Measurements from ENCODE around the gene AGPAT3. TPM values are rescaled to one million over a fixed set of nuclear protein-coding genes. Genes with fewer than 3 reads are reported as not detected.
A peak's percentile ranks its signal among the peaks of the same experiment; 100 is the strongest.
"Not testable (repeated sequence)": the region's sequence is repeated elsewhere in the genome, so short reads cannot be mapped to it uniquely, and the experiment has no call there.

AGPAT3 gene, protein sequence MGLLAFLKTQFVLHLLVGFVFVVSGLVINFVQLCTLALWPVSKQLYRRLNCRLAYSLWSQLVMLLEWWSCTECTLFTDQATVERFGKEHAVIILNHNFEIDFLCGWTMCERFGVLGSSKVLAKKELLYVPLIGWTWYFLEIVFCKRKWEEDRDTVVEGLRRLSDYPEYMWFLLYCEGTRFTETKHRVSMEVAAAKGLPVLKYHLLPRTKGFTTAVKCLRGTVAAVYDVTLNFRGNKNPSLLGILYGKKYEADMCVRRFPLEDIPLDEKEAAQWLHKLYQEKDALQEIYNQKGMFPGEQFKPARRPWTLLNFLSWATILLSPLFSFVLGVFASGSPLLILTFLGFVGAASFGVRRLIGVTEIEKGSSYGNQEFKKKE
- total RNA-seq (2014; rRNA removed; shearing (Covaris generic)) = 39.3 and 43.3 TPM in 2 replicates

DNA sequence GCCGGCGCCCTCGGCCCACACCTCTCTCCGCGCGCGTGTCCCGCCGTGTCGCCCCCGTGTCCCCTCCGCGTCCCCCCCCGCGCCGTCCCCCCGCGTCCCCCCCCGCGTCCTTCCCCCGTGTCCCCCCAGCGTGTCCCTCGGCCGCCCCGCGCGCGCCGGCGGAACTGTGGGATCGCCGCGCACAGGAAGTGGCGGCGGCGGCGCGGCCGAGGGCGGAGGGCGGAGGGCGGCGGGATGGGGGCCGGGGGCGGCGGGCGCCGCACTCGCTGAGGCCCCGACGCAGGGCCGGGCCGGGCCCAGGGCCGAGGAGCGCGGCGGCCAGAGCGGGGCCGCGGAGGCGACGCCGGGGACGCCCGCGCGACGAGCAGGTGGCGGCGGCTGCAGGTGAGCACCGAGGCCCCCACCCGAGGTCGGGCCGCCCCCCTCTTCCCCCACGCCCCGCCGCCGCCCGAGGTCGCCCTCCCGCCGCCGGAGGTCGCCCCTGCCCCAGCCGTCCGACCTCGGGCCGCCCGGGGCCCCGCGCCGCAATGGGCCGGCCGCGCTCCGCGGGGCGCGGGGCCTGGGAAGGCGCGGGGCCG is at the start of gene AGPAT3:
Gene AGPAT3, plus strand, starts transcription at position 262 of the 578 bp plus-strand sequence. CDS start 94,459 bp downstream, outside the sequence.
- peak; percentile 44 for DNase-seq (ENCODE audit: low read depth)

DNA sequence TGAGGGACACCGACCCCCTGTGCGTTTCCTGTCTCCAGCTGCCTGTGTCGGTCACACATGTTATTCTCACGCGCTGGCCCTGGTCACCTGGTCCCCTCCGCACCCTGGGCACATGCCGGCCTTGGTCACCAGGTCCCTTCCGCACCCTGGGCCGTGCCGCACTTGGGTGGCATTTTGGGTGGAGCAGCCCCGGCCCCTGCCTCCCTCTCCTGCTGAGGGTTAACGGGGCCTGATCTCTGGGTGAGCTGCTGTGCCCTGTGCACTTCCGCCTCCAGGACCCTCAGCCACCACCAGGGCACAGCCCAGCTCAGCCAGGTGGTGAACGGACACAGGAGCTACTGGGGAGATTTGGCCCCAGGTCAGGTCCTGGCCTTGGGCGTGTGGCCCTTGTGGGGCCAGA is 49.0 kb upstream of the AGPAT3 start:
- no peak for DNase-seq (ENCODE audit: low read depth)

DNA sequence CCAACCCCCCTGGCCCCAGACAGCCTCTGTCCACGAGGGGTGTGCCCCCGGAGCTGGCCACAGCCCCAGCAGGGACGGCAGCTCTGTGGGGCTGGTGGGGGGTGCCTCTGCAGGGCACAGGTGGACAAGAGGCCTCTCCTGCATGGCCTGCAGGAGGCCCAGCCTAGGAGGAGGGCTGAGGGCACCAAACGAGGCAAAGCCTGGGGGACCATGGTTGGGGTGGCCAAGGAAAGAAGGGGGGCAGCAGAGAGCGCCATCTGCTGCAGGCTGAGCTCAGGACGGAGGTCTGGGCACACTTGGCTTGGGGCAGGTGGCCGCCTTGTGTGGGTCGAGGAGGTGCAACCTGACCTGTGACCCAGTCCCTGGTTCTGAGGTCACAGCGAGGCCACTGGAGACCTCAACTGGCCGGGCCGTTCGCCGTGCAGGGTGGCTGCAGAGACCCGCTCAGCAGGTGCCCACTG is 48.4 kb upstream of the AGPAT3 start:
- DNase-seq (ENCODE audit: low read depth) = no peak

DNA sequence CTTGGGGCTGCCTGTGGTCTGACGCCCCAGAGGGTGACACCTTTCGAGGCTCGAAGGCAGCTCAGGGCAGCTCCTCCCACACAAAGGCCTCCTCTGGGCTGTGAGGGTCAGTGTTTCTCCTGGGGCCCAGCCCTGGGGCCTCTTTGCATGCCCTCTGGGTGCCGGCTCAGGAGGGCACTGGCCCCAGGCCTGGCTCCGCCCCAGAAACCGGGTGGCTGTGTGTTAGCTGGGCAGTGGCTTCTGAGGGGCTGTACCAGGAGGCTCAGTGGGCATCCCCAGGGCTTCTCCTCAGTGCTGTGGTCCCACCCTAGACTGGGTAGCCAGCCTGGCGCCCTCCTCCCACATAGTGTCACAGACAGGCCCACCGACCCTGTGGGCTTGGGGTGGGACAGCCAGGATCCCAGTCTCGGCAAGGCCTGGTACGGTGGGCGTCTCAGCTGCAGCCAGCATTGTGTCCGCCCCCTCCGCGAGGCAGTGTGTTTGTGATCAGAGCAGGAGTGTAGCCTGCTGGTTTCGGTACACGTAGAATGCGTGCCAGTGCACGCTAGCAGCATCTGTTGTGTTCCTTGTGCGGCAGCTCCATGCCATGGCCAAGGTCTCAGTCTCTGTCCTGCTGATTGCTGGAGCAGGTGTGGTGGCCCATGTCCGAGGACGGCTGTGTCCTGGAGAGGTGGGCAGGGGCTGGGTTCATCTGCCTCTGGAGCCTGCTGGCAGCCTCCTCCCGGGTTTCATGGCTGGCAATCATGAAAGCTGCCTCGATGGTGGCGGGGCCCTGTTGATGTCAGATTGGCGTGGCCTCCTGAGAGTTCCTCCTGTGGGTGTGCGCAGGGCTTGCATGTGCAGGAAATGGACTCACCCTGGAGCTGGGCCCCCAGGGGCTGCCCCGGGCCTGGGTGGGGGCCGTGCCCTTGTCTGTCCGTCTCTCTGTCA is 47.6 kb upstream of the AGPAT3 start:
- DNase-seq (ENCODE audit: low read depth) = no peak

DNA sequence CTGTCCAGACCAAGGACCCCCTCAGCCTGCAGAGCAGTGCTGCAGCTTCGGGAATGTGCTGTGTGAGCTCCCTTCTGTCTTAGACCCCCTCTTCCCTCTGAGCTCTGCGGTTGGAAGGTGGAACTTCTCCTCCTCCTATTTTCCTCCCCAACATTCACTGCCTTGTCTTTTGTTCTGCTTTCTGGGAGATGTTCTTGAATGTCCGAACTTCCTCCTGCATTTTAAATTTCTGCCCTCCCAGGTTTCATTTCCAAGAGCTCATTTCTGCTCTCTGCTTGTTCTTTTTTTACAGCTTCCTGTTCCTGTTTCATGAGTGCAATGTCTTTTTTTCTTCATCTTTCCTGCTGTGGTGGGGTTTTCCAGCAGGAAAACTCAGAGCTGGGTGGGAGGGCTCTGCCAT is 46.3 kb upstream of the AGPAT3 start:
- no peak for DNase-seq (ENCODE audit: low read depth)

DNA sequence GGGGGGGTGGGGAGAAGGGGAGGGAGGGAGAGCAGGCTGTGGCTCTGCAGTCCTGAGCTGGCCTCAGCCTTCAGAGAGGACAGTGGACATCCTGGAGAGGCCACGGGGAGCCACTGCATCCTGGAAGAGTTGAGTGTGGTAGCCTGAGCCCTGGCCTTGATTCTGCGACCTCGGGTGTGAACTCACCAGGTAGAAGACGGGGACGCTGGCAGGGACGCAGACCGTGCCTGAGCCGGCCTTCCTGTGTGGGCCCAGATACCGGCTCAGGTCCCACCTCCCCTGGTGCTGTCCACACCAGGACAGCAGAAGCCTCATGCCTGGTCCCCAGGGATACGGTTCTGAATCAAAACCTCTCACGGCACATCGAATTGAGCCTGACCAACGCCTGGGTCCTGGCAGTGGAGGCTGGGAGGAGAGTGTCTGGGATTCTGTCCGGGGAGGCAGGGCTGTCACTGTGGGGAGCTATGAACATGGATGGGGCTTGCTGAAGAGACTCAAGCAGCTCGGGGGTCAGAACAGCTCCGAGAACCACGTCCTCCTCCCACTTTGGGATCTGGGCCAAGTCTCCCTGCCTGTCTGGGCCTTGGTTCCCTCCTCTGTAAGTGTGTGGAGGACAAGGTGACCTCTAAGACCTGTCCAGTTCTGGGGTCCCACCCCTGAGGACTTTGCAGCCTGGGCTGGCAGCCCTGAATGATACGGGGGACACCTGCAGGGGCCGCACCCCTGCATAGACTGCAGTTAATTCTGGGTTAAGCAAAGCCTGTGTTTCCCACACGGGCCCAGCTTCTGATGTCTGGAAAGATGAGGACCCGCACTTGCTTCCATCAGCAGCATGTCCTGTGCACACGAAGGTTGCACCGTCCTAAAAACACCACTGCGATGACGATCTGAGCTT is 45.3 kb upstream of the AGPAT3 start:
- DNase-seq (ENCODE audit: low read depth) = no peak

DNA sequence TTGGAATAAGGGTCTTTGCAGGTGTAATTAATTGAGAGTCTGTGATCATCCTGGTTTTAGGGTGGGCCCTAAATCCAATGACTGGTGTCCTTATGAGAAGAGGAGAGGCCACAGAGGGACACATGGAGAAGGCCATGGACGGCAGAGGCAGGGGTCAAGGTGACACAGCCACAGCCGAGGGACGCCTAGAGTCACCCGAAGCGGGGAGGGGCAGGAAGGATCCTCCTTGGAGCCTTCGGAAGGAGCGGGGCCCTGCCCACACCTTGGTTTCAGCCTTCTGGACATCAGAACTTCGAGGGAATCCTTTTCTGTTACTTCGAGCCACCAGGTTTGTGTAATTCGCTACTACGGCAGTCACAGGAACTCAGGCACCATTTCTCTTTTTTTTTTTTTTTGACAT is 44.6 kb upstream of the AGPAT3 start:
- no peak for DNase-seq (ENCODE audit: low read depth)

DNA sequence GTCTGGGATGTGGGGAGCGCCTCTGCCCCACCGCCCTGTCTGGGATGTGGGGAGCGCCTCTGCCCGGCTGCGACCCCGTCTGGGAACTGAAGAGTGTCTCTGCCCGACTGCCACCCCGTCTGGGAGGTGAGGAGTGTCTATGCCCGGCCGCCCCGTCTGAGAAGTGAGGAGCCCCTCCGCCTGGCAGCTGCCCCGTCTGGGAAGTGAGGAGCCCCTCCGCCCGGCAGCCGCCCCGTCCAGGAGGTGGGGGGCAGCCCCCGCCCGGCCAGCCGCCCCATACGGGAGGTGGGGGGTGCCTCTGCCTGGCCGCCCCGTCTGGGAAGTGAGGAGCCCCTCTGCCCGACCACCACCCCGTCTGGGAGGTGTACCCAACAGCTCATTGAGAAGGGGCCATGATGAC is 42.9 kb upstream of the AGPAT3 start:
- not testable (repeated sequence) for DNase-seq (ENCODE audit: low read depth)

DNA sequence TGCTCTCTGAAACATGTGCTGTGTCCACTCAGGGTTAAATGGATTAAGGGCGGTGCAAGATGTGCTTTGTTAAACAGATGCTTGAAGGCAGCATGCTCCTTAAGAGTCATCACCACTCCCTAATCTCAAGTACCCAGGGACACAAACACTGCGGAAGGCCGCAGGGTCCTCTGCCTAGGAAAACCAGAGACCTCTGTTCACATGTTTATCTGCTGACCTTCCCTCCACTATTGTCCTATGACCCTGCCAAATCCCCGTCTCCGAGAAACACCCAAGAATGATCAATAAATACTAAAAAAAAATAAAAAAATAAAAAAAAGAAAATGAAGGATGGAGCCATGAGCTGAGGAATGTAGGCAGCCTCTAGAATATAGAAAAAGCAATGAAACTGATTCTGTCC is 42.3 kb upstream of the AGPAT3 start:
- not testable (repeated sequence) for DNase-seq (ENCODE audit: low read depth)

DNA sequence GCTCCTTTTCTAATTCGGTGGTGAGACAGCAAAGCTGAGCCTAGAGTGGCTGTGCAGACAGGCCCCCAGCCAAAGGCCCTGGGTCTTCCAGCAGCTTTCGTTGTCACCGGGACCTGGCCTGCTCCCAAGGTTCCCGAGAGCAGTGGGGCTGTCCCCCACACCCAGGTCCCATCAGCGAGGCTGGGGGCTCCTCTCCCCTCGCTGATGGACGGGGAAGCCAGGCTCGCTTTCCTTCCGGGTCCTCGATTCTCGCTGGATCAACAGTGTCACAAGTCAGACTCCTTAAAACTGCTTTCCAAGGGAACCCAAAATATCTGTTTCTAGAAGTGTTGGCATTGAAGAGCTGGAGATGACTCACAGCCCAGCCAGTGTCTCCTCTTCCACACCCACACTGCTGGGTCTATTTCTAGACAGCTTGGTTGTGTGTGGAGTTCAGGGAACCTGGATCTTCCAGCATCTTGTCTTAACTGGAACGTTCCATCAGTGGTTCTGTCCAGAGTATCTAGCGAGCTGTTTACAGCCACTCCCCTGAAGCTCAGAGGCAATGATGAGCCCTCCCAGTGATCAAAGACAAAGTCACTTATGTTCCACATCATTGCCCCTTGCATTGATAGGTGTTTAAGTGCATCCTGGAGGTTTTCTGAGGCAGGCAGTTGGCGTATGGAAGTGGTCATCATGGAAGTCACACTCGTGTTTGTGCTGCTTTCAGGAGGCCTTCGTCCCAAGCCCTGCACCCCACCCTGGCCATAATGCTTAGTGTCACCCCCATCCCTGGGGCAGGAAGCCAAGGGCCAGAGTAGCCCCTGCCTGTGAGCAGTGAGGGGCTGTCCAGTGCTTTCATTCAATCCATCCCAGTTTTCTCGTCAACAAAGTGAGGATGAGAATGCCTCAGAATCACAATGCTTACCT is 40.4 kb upstream of the AGPAT3 start:
- DNase-seq (ENCODE audit: low read depth) = peak; percentile 41

DNA sequence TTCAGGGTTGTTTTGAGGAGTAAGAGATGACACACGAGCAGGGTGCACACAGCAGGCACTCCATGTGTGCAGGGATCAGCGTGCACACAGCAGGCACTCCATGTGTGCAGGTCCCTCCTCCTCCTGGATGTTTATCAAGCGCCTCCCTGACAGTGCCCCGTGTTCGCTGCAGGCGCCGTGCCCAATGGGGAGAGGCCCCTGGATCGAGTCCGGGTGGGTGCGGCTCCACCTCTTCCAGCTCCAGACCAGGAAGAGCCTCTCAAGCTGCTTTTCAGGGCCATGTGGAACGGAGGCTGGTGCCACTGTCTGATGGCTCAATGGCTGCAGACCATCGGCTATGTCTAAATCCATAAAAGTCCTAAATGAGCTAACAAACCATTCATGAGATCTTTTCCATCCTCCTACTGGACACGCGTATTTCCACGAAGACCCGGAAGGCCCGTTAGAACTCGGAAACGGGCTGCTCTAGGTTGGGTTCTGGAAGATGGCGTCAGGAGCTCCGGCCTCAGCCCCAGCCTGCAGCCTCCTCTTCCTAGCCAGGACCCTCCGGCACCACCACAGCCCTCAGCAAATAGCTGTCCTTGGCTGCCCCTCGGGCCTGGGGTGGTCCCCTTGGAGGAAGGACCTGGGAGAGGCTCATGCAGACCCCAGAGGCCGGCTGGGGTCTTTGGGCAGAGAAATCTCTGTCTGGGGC is 39.6 kb upstream of the AGPAT3 start:
- DNase-seq (ENCODE audit: low read depth) = no peak

DNA sequence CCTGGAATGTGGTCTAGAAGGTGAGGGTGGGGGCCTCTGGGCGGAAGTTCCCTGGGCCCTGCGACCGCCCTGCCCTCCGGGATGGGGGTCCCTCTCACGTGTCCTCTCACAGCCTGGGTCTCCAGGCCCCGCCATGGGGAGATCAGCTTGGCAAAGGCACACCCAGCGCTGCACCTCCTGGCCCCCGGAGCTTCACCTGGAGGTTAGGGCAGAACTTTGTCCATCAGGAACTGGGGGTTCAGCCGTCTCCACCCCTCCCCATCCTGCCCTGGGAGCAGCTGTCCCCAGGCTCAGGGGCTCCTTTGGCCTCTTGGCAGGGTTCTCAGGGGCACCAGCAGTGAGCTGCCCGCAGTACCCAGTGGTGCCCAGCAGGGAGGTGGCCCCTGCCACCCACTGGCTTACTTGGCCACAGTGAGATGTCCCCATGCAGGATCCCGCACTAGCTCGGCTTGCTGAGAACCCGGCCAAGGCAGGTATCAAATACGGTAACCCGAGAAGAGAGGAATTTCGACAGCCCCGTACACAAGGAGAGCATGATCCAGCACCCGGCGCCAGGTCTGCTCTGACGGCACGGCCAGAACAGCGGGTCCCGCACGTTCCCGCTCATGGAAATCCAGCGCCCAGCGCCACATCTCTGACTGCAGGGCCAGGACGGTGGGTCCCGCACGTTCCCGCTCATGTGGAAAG is 38.9 kb upstream of the AGPAT3 start:
- DNase-seq (ENCODE audit: low read depth) = no peak

DNA sequence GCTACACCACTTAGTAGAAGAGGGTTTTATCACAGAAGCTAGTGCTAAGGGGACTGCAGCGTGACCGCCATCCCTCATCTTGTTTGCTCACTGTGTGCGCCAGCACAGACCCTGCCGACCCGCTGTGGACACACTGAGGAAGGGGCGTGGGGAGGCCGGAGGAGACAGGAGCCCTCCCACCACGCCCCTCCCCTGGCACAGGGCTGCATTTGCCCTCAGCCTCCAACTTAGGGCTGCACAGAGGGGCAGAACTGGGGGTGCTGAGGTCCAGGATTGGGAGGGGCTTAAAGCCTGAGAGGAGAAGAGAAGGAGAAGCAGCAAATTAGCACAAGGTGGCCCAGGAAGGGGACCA is 38.4 kb upstream of the AGPAT3 start:
- DNase-seq (ENCODE audit: low read depth) = no peak

DNA sequence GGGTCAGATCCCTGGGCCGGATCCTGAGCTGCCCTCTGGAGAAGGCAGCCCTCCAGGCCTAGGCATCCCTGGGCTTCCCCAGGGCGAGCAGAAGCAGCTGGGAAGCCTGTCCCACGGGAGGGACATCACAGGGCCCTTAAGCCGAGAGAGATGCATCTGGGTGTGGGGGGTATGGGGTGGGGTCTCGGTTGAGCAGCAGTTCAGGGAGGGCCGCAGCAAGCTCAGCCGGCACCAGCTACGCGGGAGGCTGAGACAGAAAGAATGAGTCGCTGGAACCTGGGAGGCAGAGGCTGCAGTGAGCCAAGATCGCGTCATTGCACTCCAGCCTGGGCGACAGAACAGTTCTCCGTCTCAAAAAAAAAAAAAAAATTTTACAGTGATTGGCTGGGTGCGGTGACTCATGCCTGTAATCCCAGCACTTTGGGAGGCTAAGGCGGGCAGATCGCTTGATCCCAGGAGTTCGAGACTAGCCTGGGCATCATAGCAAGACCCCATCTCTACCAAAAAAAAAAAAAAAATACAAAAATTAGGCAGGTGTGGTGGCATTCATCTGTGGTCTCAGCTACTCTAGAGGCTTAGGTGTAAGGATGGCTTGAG is 37.9 kb upstream of the AGPAT3 start:
- peak; percentile 89 for DNase-seq (ENCODE audit: low read depth)

DNA sequence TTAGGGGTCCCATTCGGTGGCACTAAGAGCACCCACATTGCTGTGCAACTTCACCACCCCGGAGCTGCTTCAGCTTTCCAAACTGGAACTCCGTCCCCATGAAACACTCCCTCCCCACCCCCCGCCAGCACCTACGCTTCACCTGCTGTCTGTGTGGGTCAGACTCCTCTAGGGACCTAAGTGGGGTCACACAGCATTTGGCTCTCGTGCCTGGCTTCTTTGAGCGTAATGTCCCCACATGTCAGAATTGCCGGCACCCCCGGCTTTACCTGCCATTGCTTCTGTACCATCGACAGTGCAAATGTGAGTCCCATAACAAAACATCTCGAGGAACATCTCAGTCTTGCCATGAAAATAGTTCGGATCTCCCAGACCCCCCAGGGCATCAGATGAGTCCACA is 35.9 kb upstream of the AGPAT3 start:
- no peak for DNase-seq (ENCODE audit: low read depth)

DNA sequence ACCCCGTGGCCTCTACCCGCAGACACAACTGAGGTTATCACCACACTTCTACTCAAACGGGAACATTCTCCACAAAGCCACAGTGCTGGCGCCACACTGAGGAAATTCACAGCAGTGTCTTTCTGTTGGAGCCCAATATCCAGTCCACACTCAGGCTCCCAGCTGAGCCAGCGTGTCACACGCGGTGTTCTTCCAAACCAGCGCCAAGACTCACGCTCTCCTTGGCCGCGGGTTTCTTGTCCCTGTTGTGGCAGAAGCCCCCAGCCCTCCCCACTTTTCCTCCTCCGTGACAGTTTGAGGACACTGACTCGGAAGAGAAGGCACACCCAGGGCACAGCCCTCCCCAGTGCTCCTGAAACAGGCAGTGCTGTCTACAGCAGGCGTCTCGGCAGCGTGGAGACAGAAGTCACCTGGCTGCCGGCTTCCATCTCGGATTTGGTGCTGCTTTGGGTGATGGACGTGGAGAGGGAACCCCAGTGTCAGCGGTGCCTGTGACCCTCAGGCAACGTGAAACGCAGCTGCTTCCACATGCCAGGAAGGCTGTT is 35.4 kb upstream of the AGPAT3 start:
- DNase-seq (ENCODE audit: low read depth) = no peak

DNA sequence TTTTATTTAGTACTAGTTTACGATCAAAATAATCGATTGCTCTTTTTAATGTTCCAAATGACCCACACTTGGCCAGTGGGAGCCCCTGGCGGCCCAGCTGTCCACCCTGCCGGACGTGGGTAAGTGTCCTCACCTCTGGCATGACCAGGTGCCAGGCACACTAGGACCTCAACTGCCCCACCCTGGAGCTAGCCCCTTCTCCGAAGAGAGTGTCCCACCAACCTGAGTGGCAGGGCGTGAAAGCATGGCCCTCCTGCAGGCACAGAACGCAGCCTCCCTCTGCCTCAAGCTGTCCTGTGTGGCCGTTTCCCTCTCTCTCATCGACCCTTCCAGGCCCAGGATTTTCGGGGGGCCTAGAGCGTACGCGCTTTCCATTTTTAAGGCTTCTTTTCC is 32.9 kb upstream of the AGPAT3 start:
- no peak for DNase-seq (ENCODE audit: low read depth)

DNA sequence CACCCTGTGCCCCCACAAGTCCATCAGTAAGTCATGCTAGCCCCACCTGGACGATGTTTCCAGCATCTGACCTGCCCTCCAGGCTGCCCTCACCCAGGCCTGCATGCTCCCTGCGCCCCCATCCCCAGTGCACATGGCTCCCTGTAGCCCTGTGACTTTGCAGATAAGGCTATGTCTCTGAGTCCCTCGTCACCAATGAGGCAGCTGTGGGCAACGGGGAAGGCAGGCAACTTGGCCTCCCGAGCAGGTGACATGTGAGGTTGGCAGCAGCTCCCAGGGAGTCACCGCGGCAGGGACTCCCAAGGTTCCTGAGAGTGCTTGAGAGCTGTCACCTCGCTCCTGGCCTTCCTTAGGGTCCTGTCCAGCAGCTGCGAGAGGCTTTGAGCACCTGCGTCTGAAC is 32.4 kb upstream of the AGPAT3 start:
- no peak for DNase-seq (ENCODE audit: low read depth)

Data from Daoy (cell line).